Measurements from ENCODE around the gene ARID3B. TPM values are rescaled to one million over a fixed set of nuclear protein-coding genes. Genes with fewer than 3 reads are reported as not detected.

ARID3B gene
- total and polyA plus RNA-seq, 2 of the 13 experiments (the other 11 are each of a cell fraction or from before 2014, with no cell fraction given): 5.3 to 12.8 TPM

- TF ChIP-seq, protein P1, sequence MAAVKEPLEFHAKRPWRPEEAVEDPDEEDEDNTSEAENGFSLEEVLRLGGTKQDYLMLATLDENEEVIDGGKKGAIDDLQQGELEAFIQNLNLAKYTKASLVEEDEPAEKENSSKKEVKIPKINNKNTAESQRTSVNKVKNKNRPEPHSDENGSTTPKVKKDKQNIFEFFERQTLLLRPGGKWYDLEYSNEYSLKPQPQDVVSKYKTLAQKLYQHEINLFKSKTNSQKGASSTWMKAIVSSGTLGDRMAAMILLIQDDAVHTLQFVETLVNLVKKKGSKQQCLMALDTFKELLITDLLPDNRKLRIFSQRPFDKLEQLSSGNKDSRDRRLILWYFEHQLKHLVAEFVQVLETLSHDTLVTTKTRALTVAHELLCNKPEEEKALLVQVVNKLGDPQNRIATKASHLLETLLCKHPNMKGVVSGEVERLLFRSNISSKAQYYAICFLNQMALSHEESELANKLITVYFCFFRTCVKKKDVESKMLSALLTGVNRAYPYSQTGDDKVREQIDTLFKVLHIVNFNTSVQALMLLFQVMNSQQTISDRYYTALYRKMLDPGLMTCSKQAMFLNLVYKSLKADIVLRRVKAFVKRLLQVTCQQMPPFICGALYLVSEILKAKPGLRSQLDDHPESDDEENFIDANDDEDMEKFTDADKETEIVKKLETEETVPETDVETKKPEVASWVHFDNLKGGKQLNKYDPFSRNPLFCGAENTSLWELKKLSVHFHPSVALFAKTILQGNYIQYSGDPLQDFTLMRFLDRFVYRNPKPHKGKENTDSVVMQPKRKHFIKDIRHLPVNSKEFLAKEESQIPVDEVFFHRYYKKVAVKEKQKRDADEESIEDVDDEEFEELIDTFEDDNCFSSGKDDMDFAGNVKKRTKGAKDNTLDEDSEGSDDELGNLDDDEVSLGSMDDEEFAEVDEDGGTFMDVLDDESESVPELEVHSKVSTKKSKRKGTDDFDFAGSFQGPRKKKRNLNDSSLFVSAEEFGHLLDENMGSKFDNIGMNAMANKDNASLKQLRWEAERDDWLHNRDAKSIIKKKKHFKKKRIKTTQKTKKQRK (IDR thresholded peaks at IDR 0.05; ENCODE audit: low read length): no peak
- TF ChIP-seq, protein P2, sequence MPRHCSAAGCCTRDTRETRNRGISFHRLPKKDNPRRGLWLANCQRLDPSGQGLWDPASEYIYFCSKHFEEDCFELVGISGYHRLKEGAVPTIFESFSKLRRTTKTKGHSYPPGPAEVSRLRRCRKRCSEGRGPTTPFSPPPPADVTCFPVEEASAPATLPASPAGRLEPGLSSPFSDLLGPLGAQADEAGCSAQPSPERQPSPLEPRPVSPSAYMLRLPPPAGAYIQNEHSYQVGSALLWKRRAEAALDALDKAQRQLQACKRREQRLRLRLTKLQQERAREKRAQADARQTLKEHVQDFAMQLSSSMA (CRISPR knock-in tag; IDR thresholded peaks at IDR 0.05): no peak
- TF ChIP-seq ZNF546 (CRISPR knock-in tag; conservative IDR thresholded peaks at IDR 0.05): 0 out of 2 replicates have a peak, but pooled peaks have one; percentile 56
- TF ChIP-seq ZBTB7B (CRISPR knock-in tag; IDR thresholded peaks at IDR 0.05): peak; percentile 65; the same call in 1 of the 2 replicates
- peak; percentile 49 for TF ChIP-seq ZNF407 (CRISPR knock-in tag; IDR thresholded peaks at IDR 0.05; ENCODE audit: not compliant biosample characterization)
- TF ChIP-seq ZNF841 (CRISPR knock-in tag; IDR thresholded peaks at IDR 0.05; ENCODE audit: borderline replicate concordance): no peak
- no peak for TF ChIP-seq RBAK (CRISPR knock-in tag; IDR thresholded peaks at IDR 0.05)
- no peak for TF ChIP-seq PRMT3 (CRISPR knock-in tag; IDR thresholded peaks at IDR 0.05; ENCODE audit: borderline replicate concordance, low read depth)
- TF ChIP-seq PHF5A (CRISPR knock-in tag; IDR thresholded peaks at IDR 0.05; ENCODE audit: low read depth, unreplicated experiment): no peak
- TF ChIP-seq, protein P3, sequence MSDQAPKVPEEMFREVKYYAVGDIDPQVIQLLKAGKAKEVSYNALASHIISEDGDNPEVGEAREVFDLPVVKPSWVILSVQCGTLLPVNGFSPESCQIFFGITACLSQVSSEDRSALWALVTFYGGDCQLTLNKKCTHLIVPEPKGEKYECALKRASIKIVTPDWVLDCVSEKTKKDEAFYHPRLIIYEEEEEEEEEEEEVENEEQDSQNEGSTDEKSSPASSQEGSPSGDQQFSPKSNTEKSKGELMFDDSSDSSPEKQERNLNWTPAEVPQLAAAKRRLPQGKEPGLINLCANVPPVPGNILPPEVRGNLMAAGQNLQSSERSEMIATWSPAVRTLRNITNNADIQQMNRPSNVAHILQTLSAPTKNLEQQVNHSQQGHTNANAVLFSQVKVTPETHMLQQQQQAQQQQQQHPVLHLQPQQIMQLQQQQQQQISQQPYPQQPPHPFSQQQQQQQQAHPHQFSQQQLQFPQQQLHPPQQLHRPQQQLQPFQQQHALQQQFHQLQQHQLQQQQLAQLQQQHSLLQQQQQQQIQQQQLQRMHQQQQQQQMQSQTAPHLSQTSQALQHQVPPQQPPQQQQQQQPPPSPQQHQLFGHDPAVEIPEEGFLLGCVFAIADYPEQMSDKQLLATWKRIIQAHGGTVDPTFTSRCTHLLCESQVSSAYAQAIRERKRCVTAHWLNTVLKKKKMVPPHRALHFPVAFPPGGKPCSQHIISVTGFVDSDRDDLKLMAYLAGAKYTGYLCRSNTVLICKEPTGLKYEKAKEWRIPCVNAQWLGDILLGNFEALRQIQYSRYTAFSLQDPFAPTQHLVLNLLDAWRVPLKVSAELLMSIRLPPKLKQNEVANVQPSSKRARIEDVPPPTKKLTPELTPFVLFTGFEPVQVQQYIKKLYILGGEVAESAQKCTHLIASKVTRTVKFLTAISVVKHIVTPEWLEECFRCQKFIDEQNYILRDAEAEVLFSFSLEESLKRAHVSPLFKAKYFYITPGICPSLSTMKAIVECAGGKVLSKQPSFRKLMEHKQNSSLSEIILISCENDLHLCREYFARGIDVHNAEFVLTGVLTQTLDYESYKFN (CRISPR knock-in tag; conservative IDR thresholded peaks at IDR 0.05): peak; percentile 59
- TF ChIP-seq AGO1 (IDR thresholded peaks at IDR 0.05; ENCODE audit: low read depth, low read length, poor library complexity, severe bottlenecking): no peak
- no peak for TF ChIP-seq GATAD2A (CRISPR knock-in tag; IDR thresholded peaks at IDR 0.05)
These were observed 57.3 kb downstream of the ARID3B start (continued) for GRCh38 chr15:74598126-74598842.

Measured in HepG2 (cell line).